Aorta (tissue), 5 donors: ENCODE data around the gene TMEM266. TPM values are rescaled to one million over a fixed set of nuclear protein-coding genes. Genes with fewer than 3 reads are reported as not detected.

Source experiments
- ATAC-seq: fragments of 200-7000 bp; cut with Tn5 transposase; one replicate; pipeline ENCODE4 v1.9.1; 2022; ENCODE audit warnings: moderate library complexity; ENCODE audit not compliant: low FRiP score
- DNase-seq, 2 donors: peaks; one replicate each; pipeline ENCODE4 v3.0.0-alpha.2; 2020
- H3K27ac ChIP-seq, 2 donors: one replicate each; pipeline ENCODE4 v1.5.1; 2013; ENCODE audit warnings: low read length in 2 of 2, mild to moderate bottlenecking in 2 of 2, moderate library complexity in 2 of 2, control low read depth in 1 of 2, inconsistent platforms in 1 of 2, low read depth in 1 of 2
- H3K27me3 ChIP-seq, 2 donors: one replicate each; pipeline ENCODE4 v1.6.1; 2013; ENCODE audit warnings: control low read depth in 1 of 2, low read length in 1 of 2, mild to moderate bottlenecking in 1 of 2, moderate library complexity in 1 of 2; ENCODE audit not compliant: insufficient read depth in 2 of 2, control insufficient read depth in 1 of 2
- H3K36me3 ChIP-seq, 2 donors: one replicate each; pipeline ENCODE4 v1.6.1; 2013; ENCODE audit warnings: control low read depth in 1 of 2, low read length in 1 of 2, mild to moderate bottlenecking in 1 of 2; ENCODE audit not compliant: insufficient read depth in 2 of 2, control insufficient read depth in 1 of 2
- H3K4me1 ChIP-seq, 2 donors: one replicate each; pipeline ENCODE4 v1.6.1; 2013; ENCODE audit warnings: low read length in 2 of 2, control low read depth in 1 of 2, mild to moderate bottlenecking in 1 of 2, moderate library complexity in 1 of 2; ENCODE audit not compliant: insufficient read depth in 2 of 2, control insufficient read depth in 1 of 2
- H3K4me3 ChIP-seq, 2 donors: one replicate each; pipeline ENCODE4 v1.5.1; 2013; ENCODE audit warnings: low read length in 2 of 2, control low read depth in 1 of 2, mild to moderate bottlenecking in 1 of 2
- H3K9me3 ChIP-seq: one replicate; pipeline ENCODE4 v1.6.1; 2013; ENCODE audit warnings: mild to moderate bottlenecking, low read length; ENCODE audit not compliant: control insufficient read depth
- WGBS, 2 donors: extraction: QIAGEN DNeasy Blood & Tissue Kit; methylation state at CpG; one replicate each; pipeline ENCODE4 v1.1.7; 2013; 5-methylcytosine and 5-hydroxymethylcytosine counted together
- intact Hi-C, 2 donors: fragments of 100-400 bp; cut with DNase I; formaldehyde crosslinking; loops; one replicate each; pipeline versions ENCODE4 v1.14.2 to v1.15.0; 2022
- polyA plus RNA-seq, 2 donors: library from polyadenylated mRNA; stranded (reverse); fragments of 200-250 nt; gene quantifications; one replicate each; pipeline ENCODE4 v1.2.3, GENCODE V29; 2013
- total RNA-seq, 2 donors: library from RNA; stranded (reverse); fragmentation: NEBNext Ultra II Directional; extraction: Animal tissue kit (Norgen Biotek cat#: 25700); gene quantifications; one replicate each; pipeline ENCODE4 v1.2.1, GENCODE V29; 2021
- donor health status: healthy with polysubstance abuse.
- donor health status: Bipolar disorder and iron deficiency.
- donor health status: DM: no; HTN: no; CAD: no.
- donor health status: DM: no; HTN: no; CAD: no.
- donor health status: DM: yes; HTN: yes; CAD: no.

TMEM266 gene
- total and polyA plus RNA-seq, 4 donors = 0.26 TPM; not detected in 3

- Histone ChIP-seq H3K9me3 (no peaks in the 10 kb centered on the region), H3K27me3 (no peaks in the 10 kb centered on the region), H3K27ac (no peak overlapping the region), H3K36me3 (peaks cover 0 to 2% of the 10 kb centered on the region in 2 donors), H3K4me3 (no peak overlapping the region), H3K4me1 (no peaks in the 10 kb centered on the region)
- intact Hi-C loops = no loop called here
- DNase-seq (no peak), ATAC-seq (no peak)
- WGBS, 2 donors = 96% methylated on average over 1 of the region's 1 CpG
Observed at GRCh38 chr15:76233921-76234320, 174.1 kb downstream of the TMEM266 start.

- no peak overlapping the region for H3K27ac ChIP-seq
- H3K9me3 ChIP-seq = no peaks in the 10 kb centered on the region
- intact Hi-C loops = no loop called here
- ATAC-seq (no peak), DNase-seq (no peak)
- no peaks in the 10 kb centered on the region for H3K4me1 ChIP-seq
- 77 to 79% methylated on average over 4 of the region's 4 CpGs for WGBS, 2 donors
- H3K4me3 ChIP-seq = no peak overlapping the region
- H3K27me3 ChIP-seq = no peaks in the 10 kb centered on the region
- H3K36me3 ChIP-seq = peaks cover 0 to 2% of the 10 kb centered on the region in 2 donors
Observed at GRCh38 chr15:76234337-76234889, 174.6 kb downstream of the TMEM266 start.

DNA sequence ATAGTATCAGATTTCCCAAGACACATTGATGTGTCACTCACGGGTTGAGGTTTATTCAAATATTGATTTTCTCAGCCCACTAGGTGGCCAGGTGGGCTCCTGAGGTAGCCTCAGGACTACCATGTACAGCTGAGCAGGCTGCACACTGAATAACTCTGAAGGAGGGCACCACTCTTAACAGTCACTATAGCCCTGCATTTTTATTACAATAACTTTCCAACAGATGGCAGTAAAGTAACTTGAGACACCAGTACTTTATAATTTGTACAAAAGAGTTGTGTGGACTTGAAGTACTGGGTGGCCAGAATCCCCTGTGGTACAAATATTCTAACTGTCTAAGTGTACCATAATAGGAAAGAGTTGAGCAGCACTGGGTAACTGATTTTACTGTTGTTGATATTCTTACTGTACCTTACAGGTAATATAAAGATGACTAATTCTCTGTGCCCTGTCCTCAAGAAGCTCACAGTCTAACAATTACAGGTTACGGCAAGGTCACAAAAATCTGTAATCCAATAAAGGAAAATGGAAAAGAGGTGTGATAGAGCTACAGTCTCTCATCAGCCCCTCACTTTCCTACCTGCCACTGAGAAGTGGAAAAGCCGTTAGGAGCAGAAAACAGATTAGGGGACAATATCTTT lies 175.5 kb downstream of the TMEM266 start:
- WGBS, 2 donors = 88 to 91% methylated on average over 3 of the region's 3 CpGs
- H3K4me3 ChIP-seq = no peak overlapping the region
- no peaks in the 10 kb centered on the region for H3K27me3 ChIP-seq
- H3K4me1 ChIP-seq = no peaks in the 10 kb centered on the region
- ATAC-seq = no peak
- H3K27ac ChIP-seq = no peak overlapping the region
- DNase-seq = no peak
- H3K36me3 ChIP-seq = peaks cover 0 to 2% of the 10 kb centered on the region in 2 donors
- H3K9me3 ChIP-seq = no peaks in the 10 kb centered on the region
- intact Hi-C loops = no loop called here

DNA sequence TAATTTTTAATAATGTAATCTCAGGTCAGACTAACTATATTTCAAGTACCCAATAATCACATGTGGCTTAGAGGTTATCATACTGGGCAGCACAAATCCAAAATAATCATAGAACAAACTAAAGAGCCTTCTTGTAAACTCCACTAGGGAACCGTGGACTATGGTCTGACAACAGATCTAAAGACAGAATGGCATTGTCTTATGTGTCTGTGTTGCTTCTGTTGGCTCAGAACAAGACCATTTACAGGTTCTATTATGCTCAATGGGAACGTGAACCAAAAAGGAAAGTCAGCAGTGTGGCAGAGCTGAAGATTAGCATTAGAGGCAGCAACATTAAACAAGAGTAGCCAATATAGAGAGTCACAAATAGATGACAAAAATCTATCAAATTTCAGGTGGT lies 176.6 kb downstream of the TMEM266 start:
- WGBS, 2 donors = 64% methylated on average over 2 of the region's 2 CpGs
- intact Hi-C loops = no loop called here
- Histone ChIP-seq H3K36me3 (no peaks in the 10 kb centered on the region), H3K27me3 (no peaks in the 10 kb centered on the region), H3K27ac (no peak overlapping the region), H3K9me3 (no peaks in the 10 kb centered on the region), H3K4me3 (no peak overlapping the region), H3K4me1 (no peaks in the 10 kb centered on the region)
- DNase-seq (no peak), ATAC-seq (no peak)

DNA sequence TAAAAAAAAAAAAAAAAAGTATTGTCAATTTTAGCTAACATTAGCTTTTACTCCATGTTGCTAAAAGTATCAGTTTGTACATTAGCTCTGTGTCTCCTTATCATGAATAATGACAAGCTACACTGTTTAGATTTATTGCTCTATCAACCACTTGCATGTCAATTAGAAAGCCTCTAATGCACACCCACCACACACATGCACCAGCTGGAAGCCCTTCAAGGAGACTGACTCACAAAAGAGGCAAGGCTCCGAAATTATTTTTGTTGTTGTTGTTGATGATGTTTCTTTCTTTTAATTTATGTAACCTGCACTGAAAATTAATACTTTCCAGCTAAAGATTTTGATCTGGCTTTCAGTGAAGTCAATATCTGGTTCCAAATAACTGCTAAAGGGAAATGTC lies 180.0 kb downstream of the TMEM266 start:
- H3K36me3 ChIP-seq = no peaks in the 10 kb centered on the region
- no peak overlapping the region for H3K4me3 ChIP-seq
- no peak for ATAC-seq
- 47 to 50% methylated on average over 1 of the region's 1 CpG for WGBS, 2 donors
- no peaks in the 10 kb centered on the region for H3K9me3 ChIP-seq
- no peaks in the 10 kb centered on the region for H3K4me1 ChIP-seq
- intact Hi-C loops = no loop called here
- no peak for DNase-seq
- H3K27ac ChIP-seq = no peak overlapping the region
- H3K27me3 ChIP-seq = no peaks in the 10 kb centered on the region

DNA sequence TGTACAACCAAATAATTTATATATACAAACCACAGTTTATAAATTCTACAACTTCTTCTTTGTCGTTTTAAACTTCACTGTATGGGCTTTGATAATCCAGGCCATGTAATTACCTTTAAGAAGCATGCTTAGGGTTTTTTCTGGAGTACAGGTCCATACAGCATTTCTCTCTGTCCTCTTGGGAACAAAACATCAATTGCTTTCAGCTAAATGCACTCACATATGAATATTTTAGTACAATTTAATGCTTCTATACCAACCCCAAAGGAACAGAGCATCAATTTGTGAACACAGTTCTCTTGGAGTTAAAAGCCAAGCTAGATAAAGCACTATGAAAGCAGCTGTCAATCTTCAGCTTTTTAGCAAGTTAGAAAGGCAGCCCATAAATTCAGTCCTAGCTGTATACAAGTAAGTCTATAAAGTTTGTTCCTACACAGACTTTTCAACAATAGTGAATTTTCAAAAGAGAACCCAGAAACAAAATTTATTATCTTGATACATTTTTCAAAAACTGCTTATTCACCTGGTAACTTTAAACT lies 185.4 kb downstream of the TMEM266 start:
- DNase-seq = no peak
- H3K4me3 ChIP-seq = no peak overlapping the region
- no peaks in the 10 kb centered on the region for H3K4me1 ChIP-seq
- H3K27me3 ChIP-seq = no peaks in the 10 kb centered on the region
- intact Hi-C loops = no loop called here
- no peak for ATAC-seq
- no peaks in the 10 kb centered on the region for H3K36me3 ChIP-seq
- 94% methylated on average over 1 of the region's 1 CpG for WGBS, 2 donors
- no peaks in the 10 kb centered on the region for H3K9me3 ChIP-seq
- H3K27ac ChIP-seq = no peak overlapping the region

DNA sequence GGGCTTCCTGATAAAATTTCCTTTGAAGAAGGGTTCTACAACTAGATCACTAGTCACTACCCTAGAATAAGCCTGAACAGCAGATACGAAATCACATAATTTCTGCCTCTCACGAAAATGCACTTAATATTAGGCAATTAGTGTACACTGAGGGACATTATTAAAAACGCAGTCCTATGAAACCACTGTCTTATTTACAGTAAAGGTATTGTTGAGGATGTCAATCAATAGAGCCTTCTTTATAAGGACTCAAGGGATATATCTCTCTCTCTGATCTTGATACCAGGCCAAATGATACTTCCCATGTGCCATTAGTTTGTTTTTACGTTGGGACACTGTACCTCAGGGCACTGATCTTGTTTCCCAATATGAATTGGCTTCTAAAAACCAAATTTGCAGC lies 191.9 kb downstream of the TMEM266 start:
- ATAC-seq (no peak), DNase-seq (no peak)
- H3K27ac ChIP-seq = no peak overlapping the region
- H3K9me3 ChIP-seq = no peaks in the 10 kb centered on the region
- WGBS, 2 donors = 91 to 93% methylated on average over 4 of the region's 4 CpGs
- no peak overlapping the region for H3K4me3 ChIP-seq
- intact Hi-C loops = no loop called here
- H3K36me3 ChIP-seq = no peaks in the 10 kb centered on the region
- H3K27me3 ChIP-seq = no peaks in the 10 kb centered on the region
- no peaks in the 10 kb centered on the region for H3K4me1 ChIP-seq

DNA sequence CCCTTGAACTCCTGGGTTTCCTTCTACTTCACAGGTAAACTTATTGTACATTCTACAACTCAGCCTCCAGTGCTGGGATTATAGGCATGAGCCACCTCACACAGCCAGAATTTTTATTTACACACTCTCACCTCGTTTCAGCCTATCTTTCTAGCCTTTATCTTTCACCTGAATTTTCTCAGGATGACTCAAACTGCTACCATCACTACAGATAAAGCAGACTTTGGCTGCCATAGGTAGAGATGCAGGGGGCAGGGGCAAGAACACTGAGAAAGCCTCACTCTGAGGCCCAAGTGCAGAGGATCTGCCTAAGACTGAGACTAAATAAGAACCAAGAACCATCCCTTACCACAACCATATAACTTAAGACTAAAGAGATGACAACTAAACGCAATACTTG lies 192.5 kb downstream of the TMEM266 start:
- ATAC-seq (no peak), DNase-seq (no peak)
- H3K4me1 ChIP-seq = no peaks in the 10 kb centered on the region
- intact Hi-C loops = no loop called here
- H3K27ac ChIP-seq = no peak overlapping the region
- WGBS, 2 donors = 84 to 87% methylated on average over 2 of the region's 2 CpGs
- H3K9me3 ChIP-seq = no peaks in the 10 kb centered on the region
- no peaks in the 10 kb centered on the region for H3K27me3 ChIP-seq
- no peaks in the 10 kb centered on the region for H3K36me3 ChIP-seq
- no peak overlapping the region for H3K4me3 ChIP-seq
